CD4-positive, alpha-beta T cell treated with Interleukin-2 at 100 ng/mL for 4 hours (primary cell): ENCODE data around the gene ITGAV.

Experiments
- DNase-seq: peaks from one replicate; pipeline ENCODE4 v3.0.0-alpha.2; 2020; ENCODE audit warnings: low spot score

Gene ITGAV

GRCh38 chr2:186670831-186671230 is 81.0 kb downstream of the ITGAV start:
- no peak for DNase-seq

- no peak for DNase-seq
These were observed 85.5 kb downstream of the ITGAV start for GRCh38 chr2:186675380-186675779.

- no peak for DNase-seq
These were observed 93.5 kb downstream of the ITGAV start for GRCh38 chr2:186683341-186683740.

- DNase-seq = no peak
These were observed 98.0 kb downstream of the ITGAV start for GRCh38 chr2:186687807-186688211.

GRCh38 chr2:186688813-186689212 is 99.0 kb downstream of the ITGAV start:
- no peak for DNase-seq

- no peak for DNase-seq
These were observed 100.9 kb downstream of the ITGAV start for GRCh38 chr2:186690786-186691185.

GRCh38 chr2:186691231-186691630 is 101.4 kb downstream of the ITGAV start:
- no peak for DNase-seq

GRCh38 chr2:186691900-186692299 is 102.0 kb downstream of the ITGAV start:
- DNase-seq = no peak

GRCh38 chr2:186693446-186693832 is 103.6 kb downstream of the ITGAV start:
- no peak for DNase-seq

GRCh38 chr2:186695081-186695756 is 105.4 kb downstream of the ITGAV start:
- no peak for DNase-seq

- DNase-seq = no peak
These were observed 106.4 kb downstream of the ITGAV start for GRCh38 chr2:186696290-186696689.

GRCh38 chr2:186696804-186697203 is 106.9 kb downstream of the ITGAV start:
- DNase-seq = no peak

- no peak for DNase-seq
These were observed 107.7 kb downstream of the ITGAV start for GRCh38 chr2:186697536-186697935.

- no peak for DNase-seq
These were observed 109.9 kb downstream of the ITGAV start for GRCh38 chr2:186699742-186700141.

- no peak for DNase-seq
These were observed 112.2 kb downstream of the ITGAV start for GRCh38 chr2:186702006-186702405.

- DNase-seq = no peak
These were observed 112.6 kb downstream of the ITGAV start for GRCh38 chr2:186702501-186702900.

- DNase-seq = no peak
These were observed 115.0 kb downstream of the ITGAV start for GRCh38 chr2:186704897-186705296.

GRCh38 chr2:186709529-186710450 is 119.9 kb downstream of the ITGAV start:
- no peak for DNase-seq

GRCh38 chr2:186713691-186714090 is 123.8 kb downstream of the ITGAV start:
- DNase-seq = no peak

GRCh38 chr2:186714611-186715010 is 124.8 kb downstream of the ITGAV start:
- no peak for DNase-seq

- DNase-seq = no peak
These were observed 126.1 kb downstream of the ITGAV start for GRCh38 chr2:186716004-186716403.

- no peak for DNase-seq
These were observed 127.0 kb downstream of the ITGAV start for GRCh38 chr2:186716899-186717298.

GRCh38 chr2:186717320-186718007 is 127.6 kb downstream of the ITGAV start:
- no peak for DNase-seq
